ENCODE results near the gene ANTKMT.
A peak's percentile ranks its signal among the peaks of the same experiment; 100 is the strongest.
"Not testable (repeated sequence)": the region's sequence is repeated elsewhere in the genome, so short reads cannot be mapped to it uniquely, and the experiment has no call there.

The ANTKMT gene

GRCh38 chr16:746637-747036 is 25.7 kb downstream of the ANTKMT start:
- no peak for DNase-seq

DNA sequence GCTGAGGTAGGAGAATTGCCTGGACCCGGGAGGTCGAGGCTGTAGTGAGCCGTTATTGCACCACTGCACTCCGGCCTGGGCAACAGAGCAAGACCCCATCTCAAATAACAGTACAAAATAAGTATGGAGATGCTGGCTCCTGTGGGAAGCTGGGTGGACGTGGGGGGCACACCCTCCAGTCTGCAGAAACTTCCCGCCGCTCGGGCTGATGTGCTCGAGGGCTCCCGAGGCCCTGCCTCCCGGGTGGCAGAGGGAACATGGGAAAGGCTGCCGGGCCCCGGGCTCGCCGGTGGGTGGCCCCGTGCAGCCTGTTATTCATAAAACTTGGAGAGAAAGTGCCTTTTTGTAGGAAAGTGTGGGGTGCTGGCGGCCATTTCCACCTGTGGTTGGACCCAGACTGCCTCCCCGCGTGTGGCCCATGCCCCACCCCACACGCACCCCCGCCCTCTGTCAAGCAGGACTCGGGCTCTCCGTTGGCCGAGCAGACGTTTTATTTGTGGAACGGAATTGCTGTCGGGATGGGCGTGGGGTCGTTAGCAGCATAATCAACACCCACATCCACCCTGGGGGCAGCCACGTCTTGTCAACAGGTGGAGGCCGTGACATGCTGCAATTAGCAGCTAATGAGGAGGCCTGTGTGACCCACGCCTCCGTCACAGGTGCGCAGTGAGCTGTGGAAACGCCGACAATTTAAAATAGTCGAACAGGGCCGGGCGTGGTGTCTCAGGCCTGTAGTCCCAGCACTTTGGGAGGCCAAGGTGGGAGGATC is 27.2 kb downstream of the ANTKMT start:
- no peak for DNase-seq

DNA sequence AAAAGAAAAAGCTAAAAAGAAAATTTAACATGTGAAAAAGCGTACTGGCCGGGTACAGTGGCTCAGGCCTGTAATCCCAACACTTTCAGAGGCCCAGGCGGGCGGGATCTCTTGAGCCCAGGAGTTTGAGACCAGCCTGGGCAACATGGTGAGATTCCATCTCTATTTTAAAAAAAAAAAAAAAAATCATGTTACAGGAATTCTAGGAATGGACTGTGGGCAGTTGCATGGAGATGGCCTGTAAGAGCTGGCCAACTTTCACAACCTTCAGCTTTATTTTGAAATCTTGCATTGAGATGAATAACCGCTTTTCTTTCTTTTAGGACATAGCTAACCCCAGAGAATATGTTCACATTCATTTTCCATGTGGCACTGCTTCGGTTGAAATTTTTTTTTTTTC is 28.1 kb downstream of the ANTKMT start:
- DNase-seq = no peak

GRCh38 chr16:750485-750884 is 29.5 kb downstream of the ANTKMT start:
- no peak for DNase-seq

DNA sequence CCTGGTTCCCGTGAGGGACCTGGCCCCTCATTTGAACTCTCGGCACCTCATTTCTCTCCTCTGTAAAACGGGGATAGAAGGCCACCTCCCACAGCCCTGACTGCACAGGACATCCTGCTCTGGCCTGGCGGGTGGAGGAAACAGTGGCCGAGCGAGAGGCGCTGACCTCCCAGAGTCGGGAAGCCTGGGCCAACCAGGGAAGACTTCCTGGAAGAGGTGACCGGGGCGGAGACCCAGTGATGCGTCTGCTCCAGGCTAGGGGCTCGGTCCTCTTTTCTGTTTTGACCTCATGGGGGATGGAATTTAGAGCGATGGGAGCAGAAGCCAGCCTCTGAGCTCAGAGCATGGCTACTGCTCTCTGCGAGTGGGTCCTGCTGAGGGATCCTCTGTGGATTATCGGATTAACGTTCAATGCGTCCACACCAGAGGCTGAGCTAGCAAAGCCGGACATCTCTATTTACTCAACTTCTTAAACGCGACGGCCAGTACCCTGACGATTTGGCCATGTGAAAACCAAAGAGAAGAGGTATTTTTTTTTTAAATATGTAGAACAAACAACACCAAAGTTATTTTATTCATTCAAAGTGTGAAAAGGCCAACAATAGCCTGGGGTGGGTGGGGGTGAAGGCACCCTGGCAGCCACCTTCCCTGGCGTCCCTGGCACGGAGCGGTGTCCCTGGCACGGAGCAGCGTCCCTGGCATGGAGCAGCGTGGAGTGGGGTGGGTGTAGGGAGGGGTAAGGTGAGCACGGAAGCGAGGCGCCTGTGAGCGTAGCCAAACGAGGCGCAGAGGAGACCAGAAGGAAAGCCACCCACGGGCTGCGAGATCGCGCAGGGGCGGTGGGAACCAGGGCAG is 30.4 kb downstream of the ANTKMT start:
- DNase-seq = no peak

DNA sequence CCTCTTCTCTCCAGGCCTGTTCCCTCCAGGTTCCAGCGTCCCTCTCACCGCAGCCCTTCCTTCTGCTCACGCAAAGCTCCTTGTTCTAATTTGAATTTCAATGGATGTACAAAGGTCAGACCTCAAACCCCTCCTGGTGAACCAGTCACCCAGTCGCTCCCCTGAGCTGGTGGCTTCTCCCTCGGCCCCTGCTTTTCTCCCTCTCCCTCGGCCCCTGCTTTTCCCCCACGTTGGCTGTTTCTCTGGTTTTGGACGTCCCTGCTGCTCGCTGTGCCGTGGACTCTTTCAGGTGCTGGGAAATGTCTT is 31.0 kb downstream of the ANTKMT start:
- DNase-seq = no peak

- DNase-seq = not testable (repeated sequence)
These were observed 33.2 kb downstream of the ANTKMT start for GRCh38 chr16:754121-754607.

DNA sequence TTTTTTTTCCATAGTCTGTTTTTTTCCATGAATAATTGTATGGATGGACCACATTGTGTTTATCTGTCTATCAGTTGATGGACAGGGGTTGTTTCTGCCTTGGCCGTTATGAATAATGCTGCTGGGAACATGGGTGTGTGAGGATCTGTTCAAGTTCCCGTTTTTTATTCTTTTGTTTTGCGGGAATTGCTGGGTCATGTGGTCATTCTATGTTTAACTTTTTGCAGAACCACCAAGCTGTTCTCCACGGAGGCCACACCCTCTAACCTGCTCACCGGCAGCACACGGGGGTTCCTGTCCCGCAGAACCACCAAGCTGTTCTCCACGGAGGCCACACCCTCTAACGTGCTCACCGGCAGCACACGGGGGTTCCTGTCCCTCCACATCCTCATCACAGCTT is 33.7 kb downstream of the ANTKMT start:
- no peak for DNase-seq

- DNase-seq = no peak
These were observed 35.5 kb downstream of the ANTKMT start for GRCh38 chr16:756428-756827.

DNA sequence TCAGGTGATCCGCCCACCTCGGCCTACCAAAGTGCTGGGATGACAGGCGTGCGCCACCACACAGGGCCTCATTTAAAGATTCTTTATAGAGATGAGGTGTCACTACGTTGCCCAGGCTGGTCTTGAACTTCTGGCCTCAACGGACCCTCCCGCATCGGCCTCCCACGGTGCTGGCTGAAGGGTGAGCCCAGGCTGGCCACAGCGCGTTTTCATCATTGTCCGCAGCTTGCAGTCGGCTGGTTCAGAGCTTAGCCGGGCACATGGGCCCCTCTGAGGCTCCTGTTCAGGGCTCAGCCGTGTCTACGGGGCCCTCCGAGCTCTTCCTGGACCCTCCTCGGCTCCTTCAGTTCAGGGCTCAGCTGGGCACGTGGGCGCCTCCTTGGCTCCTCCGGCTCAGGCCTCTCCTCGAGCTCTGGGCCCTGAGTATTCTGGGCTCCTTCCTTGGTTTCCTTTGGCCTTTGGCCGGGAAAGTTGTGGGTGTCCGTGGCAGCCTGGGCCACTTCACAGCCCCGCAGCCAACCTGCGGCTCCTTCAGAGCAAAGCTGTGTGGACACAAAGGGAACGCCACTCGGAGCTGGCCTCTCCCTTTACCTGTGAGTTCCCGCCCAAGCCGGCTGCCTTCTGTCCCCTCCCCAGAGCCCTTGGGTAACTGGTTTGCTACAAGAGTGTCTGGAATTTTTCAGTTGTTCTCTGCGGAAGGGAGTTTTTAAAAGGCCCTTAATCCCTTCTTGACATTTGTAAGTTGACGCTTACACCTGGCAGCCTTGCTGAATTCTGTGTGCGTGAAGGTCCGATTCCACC is 38.4 kb downstream of the ANTKMT start:
- DNase-seq = no peak

GRCh38 chr16:760065-760464 is 39.1 kb downstream of the ANTKMT start:
- DNase-seq = no peak

DNA sequence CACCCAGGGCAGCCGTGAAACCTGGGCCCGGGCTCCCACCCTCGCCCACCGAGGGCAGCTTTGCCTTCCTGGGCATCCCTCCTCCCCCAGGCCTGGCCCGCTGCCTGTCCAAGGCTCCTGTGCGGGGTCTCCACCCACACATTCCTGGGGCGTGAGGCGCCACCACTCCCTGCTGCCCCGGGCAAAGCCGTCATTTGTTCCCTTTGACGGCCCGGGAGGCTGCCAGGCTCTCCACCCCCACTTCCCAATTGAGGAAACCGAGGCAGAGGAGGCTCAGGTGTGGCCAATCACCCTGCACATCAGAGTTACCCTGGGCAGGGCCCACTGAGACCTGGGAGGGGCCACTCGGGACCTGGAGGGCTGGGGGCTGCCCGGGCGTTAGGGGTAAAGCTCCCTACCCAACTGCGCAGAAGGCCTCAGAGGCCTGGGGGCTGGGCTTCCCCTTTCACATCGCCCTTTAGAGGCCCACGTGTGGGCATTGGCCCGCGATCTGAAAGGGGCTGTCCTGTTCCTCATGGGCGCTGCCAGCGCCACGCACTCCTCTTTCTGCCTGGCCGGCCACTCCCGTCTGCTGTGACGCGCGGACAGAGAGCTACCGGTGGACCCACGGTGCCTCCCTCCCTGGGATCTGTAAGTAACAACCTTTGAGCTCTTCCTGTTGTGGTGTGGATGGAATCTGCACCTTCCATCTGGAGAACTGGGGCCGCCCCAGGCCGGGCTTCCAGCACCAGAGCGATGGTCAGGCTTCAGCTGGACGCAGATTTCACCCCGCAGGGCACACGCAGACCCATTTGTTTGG is 39.8 kb downstream of the ANTKMT start, which contains the start of gene MSLN:
MSLN (plus strand) TSS at position 190 of the 799 bp plus-strand sequence. CDS start 1,947 bp downstream, outside the sequence.
- DNase-seq = peak; percentile 51

DNA sequence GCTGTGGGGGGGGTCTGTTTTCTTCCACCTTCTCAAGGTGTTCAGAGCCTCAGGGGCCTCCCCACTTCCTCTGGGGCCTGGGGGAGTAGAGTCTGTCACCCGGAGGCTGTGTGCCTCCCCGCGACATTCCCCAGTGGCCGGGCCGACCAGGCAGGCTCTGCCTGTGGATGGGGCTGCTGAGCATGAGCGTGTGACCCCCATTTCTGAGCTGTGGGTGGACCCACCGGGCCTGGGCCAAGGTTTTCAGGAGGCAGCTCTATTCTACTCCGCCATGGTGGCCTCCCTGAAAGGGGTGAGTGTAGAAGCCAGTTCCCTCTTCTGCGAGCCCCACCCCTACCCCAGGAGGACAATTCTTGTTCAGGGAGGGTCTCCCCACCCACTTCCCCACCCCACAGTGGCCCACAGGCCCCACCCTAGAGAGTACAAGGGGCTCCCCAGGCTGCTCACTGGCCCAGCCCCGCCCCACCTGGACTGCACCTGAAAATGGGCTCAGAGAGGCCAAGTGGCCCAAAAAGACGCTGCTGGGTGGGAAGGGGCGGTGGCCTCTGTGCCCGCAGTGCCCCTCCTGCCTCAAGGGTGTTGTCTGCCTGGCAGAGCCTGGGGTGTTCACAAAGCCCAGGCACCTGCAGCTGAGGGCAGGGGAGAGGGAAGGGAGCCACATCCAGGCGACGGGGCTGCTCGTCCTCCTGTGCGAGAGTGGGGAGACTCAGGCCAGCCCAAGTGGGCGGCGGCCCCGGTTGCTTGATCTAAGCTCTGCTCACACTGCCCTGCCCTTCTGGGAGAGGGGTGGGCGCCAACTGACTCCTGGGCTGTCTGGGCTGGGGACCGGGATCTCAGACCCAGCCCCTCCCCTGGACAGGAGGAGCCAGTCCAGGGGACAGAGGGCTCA is 40.9 kb downstream of the ANTKMT start:
- no peak for DNase-seq

GRCh38 chr16:762595-763268 is 41.8 kb downstream of the ANTKMT start:
- DNase-seq = no peak

DNA sequence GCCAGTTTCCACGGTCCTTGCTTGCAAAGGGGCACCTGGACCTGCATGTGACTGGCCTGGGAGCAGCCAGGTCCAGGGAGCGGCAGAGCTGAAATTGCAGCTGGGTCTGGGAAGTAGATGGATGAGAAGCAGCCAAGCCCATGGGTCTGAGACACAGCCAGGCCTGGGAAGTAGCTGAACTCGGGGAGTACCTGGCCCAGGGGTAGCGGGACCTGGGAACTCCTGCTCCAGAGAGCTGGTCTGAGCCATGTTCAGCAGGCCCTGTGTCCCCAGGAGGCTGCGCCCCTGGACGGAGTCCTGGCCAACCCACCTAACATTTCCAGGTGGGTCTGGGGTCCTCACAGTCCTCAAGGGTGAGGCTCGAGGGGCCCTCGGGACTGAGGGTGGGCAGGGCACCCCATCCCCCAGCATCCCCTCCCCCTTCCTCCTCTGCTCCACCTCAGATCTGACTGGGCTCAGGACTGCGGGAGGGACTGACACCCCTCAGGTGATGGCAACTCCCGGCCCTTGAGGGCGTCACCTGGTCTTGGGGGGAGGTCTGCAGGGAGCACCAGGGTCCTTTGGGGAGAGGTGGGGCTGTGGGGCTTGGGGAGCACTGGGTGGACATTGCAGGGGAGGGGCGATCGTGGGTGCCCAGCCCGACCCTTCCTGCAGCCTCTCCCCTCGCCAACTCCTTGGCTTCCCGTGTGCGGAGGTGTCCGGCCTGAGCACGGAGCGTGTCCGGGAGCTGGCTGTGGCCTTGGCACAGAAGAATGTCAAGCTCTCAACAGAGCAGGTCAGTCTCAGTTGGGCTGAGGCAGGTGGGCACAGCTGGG is 42.6 kb downstream of the ANTKMT start:
- DNase-seq = no peak

DNA sequence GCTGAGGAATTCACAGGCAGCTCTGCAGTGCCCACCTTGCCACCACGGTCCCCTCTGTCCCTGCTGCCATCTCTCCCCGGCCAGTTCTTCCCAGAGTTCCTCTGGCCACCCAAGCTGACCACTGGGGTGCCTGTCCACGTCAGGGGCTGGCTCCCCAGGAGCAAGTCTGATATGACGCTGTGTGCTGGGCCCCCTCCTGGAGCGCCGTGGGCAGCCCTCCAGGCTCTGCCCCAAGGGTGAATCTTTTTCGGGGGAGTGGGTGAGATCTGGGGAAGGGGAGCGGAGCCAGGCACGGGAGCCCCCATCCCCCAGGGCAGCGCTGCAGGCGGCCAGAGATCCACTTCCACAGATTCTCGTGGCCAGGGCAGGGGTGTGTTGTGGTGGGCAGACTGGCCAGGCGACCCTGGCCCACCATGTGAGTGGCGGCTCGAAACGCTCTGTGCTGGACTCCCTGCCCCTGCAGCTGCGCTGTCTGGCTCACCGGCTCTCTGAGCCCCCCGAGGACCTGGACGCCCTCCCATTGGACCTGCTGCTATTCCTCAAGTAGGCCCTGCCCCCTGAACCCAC is 43.3 kb downstream of the ANTKMT start:
- no peak for DNase-seq

DNA sequence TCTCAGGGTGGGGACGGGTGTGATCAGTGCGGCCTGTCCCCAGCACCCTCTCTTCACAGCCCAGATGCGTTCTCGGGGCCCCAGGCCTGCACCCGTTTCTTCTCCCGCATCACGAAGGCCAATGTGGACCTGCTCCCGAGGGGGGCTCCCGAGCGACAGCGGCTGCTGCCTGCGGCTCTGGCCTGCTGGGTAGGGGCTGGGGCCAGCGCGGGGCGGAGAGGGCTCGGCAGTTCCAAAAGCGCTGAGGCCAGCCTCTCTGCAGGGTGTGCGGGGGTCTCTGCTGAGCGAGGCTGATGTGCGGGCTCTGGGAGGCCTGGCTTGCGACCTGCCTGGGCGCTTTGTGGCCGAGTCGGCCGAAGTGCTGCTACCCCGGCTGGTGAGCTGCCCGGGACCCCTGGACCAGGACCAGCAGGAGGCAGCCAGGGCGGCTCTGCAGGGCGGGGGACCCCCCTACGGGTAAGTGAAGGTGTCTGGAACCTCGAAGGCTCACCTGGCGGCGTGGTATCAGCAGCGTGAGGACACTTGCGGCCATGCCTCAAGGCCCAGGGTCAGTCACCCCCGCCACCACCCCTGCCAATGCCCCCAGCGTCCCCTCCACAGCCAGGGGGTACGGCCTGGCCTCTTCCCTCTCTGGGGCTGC is 44.0 kb downstream of the ANTKMT start:
- no peak for DNase-seq

- no peak for DNase-seq
These were observed 44.5 kb downstream of the ANTKMT start for GRCh38 chr16:765488-765865.

Measured in T1000 (cell line).